HCT116 (cell line): ENCODE results near the gene TPD52L1. TPM values are rescaled to one million over a fixed set of nuclear protein-coding genes. Genes with fewer than 3 reads are reported as not detected.

Experiments used
- ATAC-seq: fragments of 200-7000 bp; cut with Tn5 transposase; 2 replicates; pipeline ENCODE4 v1.9.1; 2020; ENCODE audit warnings: mild to moderate bottlenecking, moderate library complexity
- BruUV-seq: library from RNA; stranded (reverse); fragments of 400-500 nt; replicated peaks from 2 replicates; lab custom pipeline; 2021; lab: Mats Ljungman, UMichigan
- CTCF ChIA-PET: fragments of 300-600 bp; sonication (Branson Sonifier 250); formaldehyde crosslinking; loops from one replicate; lab custom pipeline; 2021; ENCODE audit warnings: antibody characterized with exemption; lab: Charles Lee
- POLR2A ChIA-PET: fragments of 300-600, 350-600 bp; sonication (Branson Sonifier 250); formaldehyde crosslinking; loops from one replicate; lab custom pipeline; 2021; ENCODE audit warnings: antibody characterized with exemption; lab: Charles Lee
- RAD21 ChIA-PET, 2 experiments: fragments of 300-600 bp; sonication (Branson Sonifier 250); formaldehyde crosslinking; loops; one replicate each; lab custom pipeline; 2023; ENCODE audit warnings: low total read pairs in 2 of 2; ENCODE audit not compliant: uncharacterized antibody in 2 of 2, unreplicated experiment in 2 of 2, low non-redundant PET in 1 of 2; lab: Charles Lee
- DNase-seq: peaks from one replicate; pipeline ENCODE4 v3.0.0-alpha.2; 2010; ENCODE audit warnings: low read depth, low spot score
- H2AFZ ChIP-seq: fragments of 200-600 bp; shearing (Covaris generic), sonication (generic); 2 replicates; pipeline ENCODE4 v1.6.1; 2017; ENCODE audit warnings: low read depth, mixed run types, mixed read lengths, antibody characterized with exemption, low read length; ENCODE audit not compliant: poor library complexity, severe bottlenecking
- H3K27ac ChIP-seq: 2 replicates; pipeline ENCODE4 v1.5.1; 2012; ENCODE audit warnings: low read depth, low read length
- H3K27me3 ChIP-seq: fragments of 200-600 bp; sonication (generic); 2 replicates; pipeline ENCODE4 v1.6.1; 2016; ENCODE audit warnings: mixed run types, low read length, mixed read lengths; ENCODE audit not compliant: insufficient read depth
- H3K36me3 ChIP-seq, 2 experiments: fragments of 200-500 bp in 1 of 2; fragments of 200-600 bp in 1 of 2; sonication (Bioruptor generic) in 1 of 2; sonication (generic) in 1 of 2; 2 replicates each; pipeline versions ENCODE4 v1.5.1 to v1.6.1; 2014 to 2016; ENCODE audit warnings: low read length in 2 of 2, inconsistent platforms in 1 of 2, mixed read lengths in 1 of 2, mixed run types in 1 of 2; ENCODE audit not compliant: insufficient read depth in 2 of 2, control insufficient read depth in 1 of 2
- H3K4me1 ChIP-seq, 2 experiments: fragments of 200-600 bp in 1 of 2; sonication (generic) in 1 of 2; 2 replicates each; pipeline versions ENCODE4 v1.5.1 to v1.6.1; 2012 to 2017; ENCODE audit warnings: low read length in 2 of 2, inconsistent platforms in 1 of 2, mild to moderate bottlenecking in 1 of 2, mixed read lengths in 1 of 2, mixed run types in 1 of 2, moderate library complexity in 1 of 2; ENCODE audit not compliant: insufficient read depth in 2 of 2, control insufficient read depth in 1 of 2
- H3K4me2 ChIP-seq: fragments of 200-600 bp; sonication (generic); 2 replicates; pipeline ENCODE4 v1.6.1; 2017; ENCODE audit warnings: mixed run types, low read length, mixed read lengths
- H3K4me3 ChIP-seq, 2 experiments: fragments of 200-600 bp in 1 of 2; sonication (generic) in 1 of 2; replicated peaks in 1 of 2; 2 replicates each; pipeline ENCODE4 v1.5.1; 2011 to 2016; ENCODE audit warnings: low read length in 2 of 2, control low read depth in 1 of 2, low read depth in 1 of 2, mild to moderate bottlenecking in 1 of 2, mixed read lengths in 1 of 2, mixed run types in 1 of 2
- H3K79me2 ChIP-seq: fragments of 200-600 bp; sonication (generic); 2 replicates; pipeline ENCODE4 v1.6.1; 2017; ENCODE audit warnings: mild to moderate bottlenecking, mixed run types, low read length, moderate library complexity, mixed read lengths; ENCODE audit not compliant: insufficient read depth
- H3K9ac ChIP-seq: fragments of 200-600 bp; sonication (generic); 2 replicates; pipeline ENCODE4 v1.6.1; 2016; ENCODE audit warnings: low read length, mixed read lengths
- H3K9me2 ChIP-seq: fragments of 200-600 bp; sonication (generic), shearing (Covaris generic); 2 replicates; pipeline ENCODE4 v1.6.1; 2017; ENCODE audit warnings: mixed run types, mild to moderate bottlenecking, moderate library complexity; ENCODE audit not compliant: insufficient read depth
- H3K9me3 ChIP-seq, 2 experiments: fragments of 200-500 bp in 1 of 2; fragments of 200-600 bp in 1 of 2; sonication (Bioruptor generic) in 1 of 2; sonication (generic) in 1 of 2; 2 replicates each; pipeline ENCODE4 v1.6.1; 2014 to 2017; ENCODE audit warnings: low read length in 2 of 2, mixed read lengths in 2 of 2, inconsistent platforms in 1 of 2, low read depth in 1 of 2, mild to moderate bottlenecking in 1 of 2, mixed run types in 1 of 2, moderate library complexity in 1 of 2; ENCODE audit not compliant: control insufficient read depth in 1 of 2, insufficient read depth in 1 of 2
- H4K20me1 ChIP-seq: fragments of 200-600 bp; sonication (generic), shearing (Covaris generic); 2 replicates; pipeline ENCODE4 v1.6.1; 2017; ENCODE audit warnings: mixed run types, mild to moderate bottlenecking, moderate library complexity; ENCODE audit not compliant: insufficient read depth
- ATF3 ChIP-seq: IDR thresholded peaks from 2 replicates; pipeline ENCODE4 v1.6.1; 2012
- EGR1 ChIP-seq: IDR thresholded peaks from 2 replicates; pipeline ENCODE4 v1.6.1; 2012; ENCODE audit warnings: low read depth
- EZH2 ChIP-seq: fragments of 200-600 bp; sonication (generic); IDR thresholded peaks from 2 replicates; pipeline ENCODE4 v1.6.1; 2017; ENCODE audit warnings: antibody characterized with exemption, mixed run types
- EZH2phosphoT487 ChIP-seq: fragments of 200-600 bp; IDR thresholded peaks from 2 replicates; pipeline ENCODE4 v1.6.1; 2018; ENCODE audit warnings: antibody characterized with exemption, borderline replicate concordance
- FOSL1 ChIP-seq: IDR thresholded peaks from 2 replicates; pipeline ENCODE4 v1.6.1; 2012; ENCODE audit warnings: low read depth
- POLR2A ChIP-seq: IDR thresholded peaks from 2 replicates; pipeline ENCODE4 v1.7.0; 2011; ENCODE audit warnings: borderline replicate concordance; ENCODE audit not compliant: insufficient read depth, insufficient read length; ENCODE audit errors: extremely low read depth
- RAD21 ChIP-seq: IDR thresholded peaks from 2 replicates; pipeline ENCODE4 v1.6.1; 2012; ENCODE audit warnings: low read depth, mild to moderate bottlenecking
- SIN3A ChIP-seq: IDR thresholded peaks from 2 replicates; pipeline ENCODE4 v1.6.1; 2012; ENCODE audit warnings: low read depth
- YY1 ChIP-seq: IDR thresholded peaks from 2 replicates; pipeline ENCODE4 v1.6.1; 2011; ENCODE audit warnings: low read length, low read depth, moderate library complexity, mild to moderate bottlenecking; ENCODE audit not compliant: insufficient replicate concordance; ENCODE audit errors: extremely low read depth
- intact Hi-C: fragments of 100-400 bp; cut with micrococcal nuclease; formaldehyde crosslinking; loops from 2 replicates; pipeline ENCODE4 v1.10.0; 2022
- total RNA-seq: library from RNA; stranded (reverse); gene quantifications from one replicate; pipeline ENCODE4 v1.2.1, GENCODE V29; 2021; ENCODE audit not compliant: unreplicated experiment
- TF ChIP-seq, protein P1 (sequence below): IDR thresholded peaks from 2 replicates; pipeline ENCODE4 v1.6.1; 2011; ENCODE audit warnings: mild to moderate bottlenecking, low read length, moderate library complexity; ENCODE audit not compliant: insufficient replicate concordance; ENCODE audit errors: extremely low read depth
- TF ChIP-seq, protein P2 (sequence below), 3 experiments: fragments of 200-600 bp in 1 of 3; sonication (generic) in 1 of 3; IDR thresholded peaks in 2 of 3; conservative IDR thresholded peaks in 1 of 3; 2 replicates each; pipeline ENCODE4 v1.5.1; 2012 to 2017; ENCODE audit warnings: low read depth in 2 of 3, low read length in 2 of 3, antibody characterized with exemption in 1 of 3, borderline replicate concordance in 1 of 3, control low read depth in 1 of 3, mild to moderate bottlenecking in 1 of 3, mixed read lengths in 1 of 3, mixed run types in 1 of 3, moderate library complexity in 1 of 3; ENCODE audit not compliant: insufficient read depth in 1 of 3

The TPD52L1 gene
- total RNA-seq, 1 experiment from 2014 or later: 64.1 TPM

GRCh38 chr6:125107048-125107447, 46.5 kb upstream of the TPD52L1 start:
- RAD21 ChIA-PET: no interaction called here
- Histone ChIP-seq H3K27ac (no peak overlapping the region), H2AFZ (no peak overlapping the region), H3K79me2 (no peaks in the 10 kb centered on the region), H3K9me3 (peaks cover 5 to 9% of the 10 kb centered on the region in 2 experiments; a peak in 2 of 4 replicates), H3K4me1 (peaks cover 5 to 22% of the 10 kb centered on the region in 2 experiments; a peak in 2 of 4 replicates), H3K36me3 (no peaks in the 10 kb centered on the region), H3K4me3 (no peak overlapping the region), H3K4me2 (no peak overlapping the region), H3K9ac (no peak overlapping the region), H3K9me2 (no peaks in the 10 kb centered on the region), H3K27me3 (no peaks in the 10 kb centered on the region), H4K20me1 (no peaks in the 10 kb centered on the region)
- ATAC-seq (no peak), DNase-seq (no peak)
- no TSS peak for BruUV-seq
- POLR2A ChIA-PET: no interaction called here
- no peak for TF ChIP-seq YY1
- no peak for TF ChIP-seq EZH2phosphoT487
- no peak for TF ChIP-seq EZH2
- TF ChIP-seq, protein P1, sequence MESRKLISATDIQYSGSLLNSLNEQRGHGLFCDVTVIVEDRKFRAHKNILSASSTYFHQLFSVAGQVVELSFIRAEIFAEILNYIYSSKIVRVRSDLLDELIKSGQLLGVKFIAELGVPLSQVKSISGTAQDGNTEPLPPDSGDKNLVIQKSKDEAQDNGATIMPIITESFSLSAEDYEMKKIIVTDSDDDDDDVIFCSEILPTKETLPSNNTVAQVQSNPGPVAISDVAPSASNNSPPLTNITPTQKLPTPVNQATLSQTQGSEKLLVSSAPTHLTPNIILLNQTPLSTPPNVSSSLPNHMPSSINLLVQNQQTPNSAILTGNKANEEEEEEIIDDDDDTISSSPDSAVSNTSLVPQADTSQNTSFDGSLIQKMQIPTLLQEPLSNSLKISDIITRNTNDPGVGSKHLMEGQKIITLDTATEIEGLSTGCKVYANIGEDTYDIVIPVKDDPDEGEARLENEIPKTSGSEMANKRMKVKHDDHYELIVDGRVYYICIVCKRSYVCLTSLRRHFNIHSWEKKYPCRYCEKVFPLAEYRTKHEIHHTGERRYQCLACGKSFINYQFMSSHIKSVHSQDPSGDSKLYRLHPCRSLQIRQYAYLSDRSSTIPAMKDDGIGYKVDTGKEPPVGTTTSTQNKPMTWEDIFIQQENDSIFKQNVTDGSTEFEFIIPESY: no peak
- TF ChIP-seq POLR2A: no peak
- TF ChIP-seq SIN3A: no peak
- TF ChIP-seq RAD21: no peak
- TF ChIP-seq EGR1: no peak
- TF ChIP-seq, protein P2, sequence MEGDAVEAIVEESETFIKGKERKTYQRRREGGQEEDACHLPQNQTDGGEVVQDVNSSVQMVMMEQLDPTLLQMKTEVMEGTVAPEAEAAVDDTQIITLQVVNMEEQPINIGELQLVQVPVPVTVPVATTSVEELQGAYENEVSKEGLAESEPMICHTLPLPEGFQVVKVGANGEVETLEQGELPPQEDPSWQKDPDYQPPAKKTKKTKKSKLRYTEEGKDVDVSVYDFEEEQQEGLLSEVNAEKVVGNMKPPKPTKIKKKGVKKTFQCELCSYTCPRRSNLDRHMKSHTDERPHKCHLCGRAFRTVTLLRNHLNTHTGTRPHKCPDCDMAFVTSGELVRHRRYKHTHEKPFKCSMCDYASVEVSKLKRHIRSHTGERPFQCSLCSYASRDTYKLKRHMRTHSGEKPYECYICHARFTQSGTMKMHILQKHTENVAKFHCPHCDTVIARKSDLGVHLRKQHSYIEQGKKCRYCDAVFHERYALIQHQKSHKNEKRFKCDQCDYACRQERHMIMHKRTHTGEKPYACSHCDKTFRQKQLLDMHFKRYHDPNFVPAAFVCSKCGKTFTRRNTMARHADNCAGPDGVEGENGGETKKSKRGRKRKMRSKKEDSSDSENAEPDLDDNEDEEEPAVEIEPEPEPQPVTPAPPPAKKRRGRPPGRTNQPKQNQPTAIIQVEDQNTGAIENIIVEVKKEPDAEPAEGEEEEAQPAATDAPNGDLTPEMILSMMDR (IDR thresholded peaks at IDR 0.05 in 2 of 3, conservative IDR thresholded peaks at IDR 0.05 in 1 of 3; ENCODE audit: borderline replicate concordance in 1 of 3, insufficient read depth in 1 of 3, low read depth in 2 of 3, low read length in 2 of 3): no peak
- TF ChIP-seq ATF3: no peak
- no peak for TF ChIP-seq FOSL1
- CTCF ChIA-PET: no interaction called here
- intact Hi-C loops: loop anchor here (10.0 kb wide), 1 partner anchor 142 kb away; the partner anchor contains the start of gene RNF217
